OCI-LY1 (cell line): ENCODE measurements around the gene OR4D11.

Experiments
- H2AFZ ChIP-seq: fragments of 200-600 bp; sonication (generic), shearing (Covaris generic); 2 replicates; pipeline ENCODE4 v1.6.0; 2014; ENCODE audit warnings: antibody characterized with exemption, mild to moderate bottlenecking, low read length
- H3F3A ChIP-seq: fragments of 200-600 bp; sonication (generic), shearing (Covaris generic); 2 replicates; pipeline ENCODE4 v1.6.0; 2014; ENCODE audit warnings: mild to moderate bottlenecking, antibody characterized with exemption, low read length, moderate library complexity; ENCODE audit not compliant: insufficient read depth
- H3K27ac ChIP-seq: fragments of 200-600 bp; sonication (generic); 2 replicates; pipeline ENCODE4 v1.5.1; 2014; ENCODE audit warnings: low read length, mixed run types, mild to moderate bottlenecking, low read depth; ENCODE audit not compliant: poor library complexity, severe bottlenecking
- H3K27me3 ChIP-seq: fragments of 200-600 bp; sonication (generic); 2 replicates; pipeline ENCODE4 v1.6.0; 2014; ENCODE audit warnings: antibody characterized with exemption, mild to moderate bottlenecking, low read length, moderate library complexity; ENCODE audit not compliant: insufficient read depth
- H3K36me3 ChIP-seq: fragments of 200-600 bp; sonication (generic); 2 replicates; pipeline ENCODE4 v1.6.1; 2014; ENCODE audit warnings: mild to moderate bottlenecking, antibody characterized with exemption, low read length, moderate library complexity, mixed read lengths; ENCODE audit not compliant: insufficient read depth
- H3K4me1 ChIP-seq: fragments of 200-600 bp; sonication (generic); 2 replicates; pipeline ENCODE4 v1.5.1; 2014; ENCODE audit warnings: mild to moderate bottlenecking, low read length, moderate library complexity; ENCODE audit not compliant: insufficient read depth, severe bottlenecking
- H3K4me2 ChIP-seq: fragments of 200-600 bp; sonication (generic), shearing (Covaris generic); 2 replicates; pipeline ENCODE4 v1.6.1; 2014; ENCODE audit warnings: low read length
- H3K4me3 ChIP-seq: fragments of 200-600 bp; sonication (generic); 2 replicates; pipeline ENCODE4 v1.5.1; 2014; ENCODE audit warnings: low read length, low read depth, mild to moderate bottlenecking, mixed read lengths; ENCODE audit not compliant: poor library complexity, severe bottlenecking
- H3K79me2 ChIP-seq: fragments of 200-600 bp; shearing (Covaris generic); 2 replicates; pipeline ENCODE4 v1.6.1; 2016; ENCODE audit warnings: mixed run types, low read length, mixed read lengths; ENCODE audit not compliant: insufficient read depth
- H3K9ac ChIP-seq: fragments of 200-600 bp; sonication (generic), shearing (Covaris generic); 2 replicates; pipeline ENCODE4 v1.6.1; 2014; ENCODE audit warnings: mild to moderate bottlenecking, low read length, mixed read lengths
- H3K9me2 ChIP-seq: fragments of 200-600 bp; sonication (generic), shearing (Covaris generic); 2 replicates; pipeline ENCODE4 v1.6.1; 2014; ENCODE audit warnings: low read depth, mild to moderate bottlenecking, low read length, mixed read lengths
- H3K9me3 ChIP-seq: fragments of 200-600 bp; shearing (Covaris generic); 2 replicates; pipeline ENCODE4 v1.6.1; 2014; ENCODE audit warnings: low read length, mixed read lengths
- H4K20me1 ChIP-seq: fragments of 200-600 bp; sonication (generic), shearing (Covaris generic); 2 replicates; pipeline ENCODE4 v1.6.0; 2016; ENCODE audit warnings: mild to moderate bottlenecking, low read length; ENCODE audit not compliant: insufficient read depth
- EZH2 ChIP-seq: fragments of 200-600 bp; sonication (generic), shearing (Covaris generic); IDR thresholded peaks from 2 replicates; pipeline ENCODE4 v1.8.0; 2017; ENCODE audit warnings: borderline replicate concordance, mixed run types, mild to moderate bottlenecking, antibody characterized with exemption, low read length, moderate library complexity, mixed read lengths
- TF ChIP-seq, protein P1 (sequence below): fragments of 200-600 bp; sonication (generic), shearing (Covaris generic); IDR thresholded peaks from 2 replicates; pipeline ENCODE4 v1.5.1; 2017; ENCODE audit warnings: mild to moderate bottlenecking, antibody characterized with exemption, low read length, moderate library complexity, mixed read lengths

Gene OR4D11

DNA sequence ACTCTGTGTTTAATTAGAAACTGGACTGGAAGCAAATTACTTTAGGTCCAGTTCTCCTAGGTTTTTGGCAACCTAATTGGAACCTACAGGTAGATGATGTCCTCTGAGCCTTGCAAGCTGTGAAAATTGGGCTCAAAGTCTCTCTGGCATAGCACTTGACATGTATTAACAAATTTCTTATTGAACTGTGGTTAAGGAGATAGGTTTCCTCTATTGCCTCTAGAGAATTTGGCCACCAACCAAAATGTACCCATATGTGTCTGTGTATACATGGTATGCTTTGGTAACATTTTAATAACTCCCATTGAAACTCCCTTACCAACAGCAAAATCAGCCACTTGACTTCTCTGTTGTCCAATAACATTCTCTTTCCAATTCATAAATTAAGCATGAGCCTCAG lies 30.4 kb upstream of the OR4D11 start, which contains the start of gene OR4D10:
TSS of gene OR4D10 (plus strand) at position 301 of the 400 bp plus-strand sequence. CDS start 4,115 bp downstream, outside the sequence.
- no peaks in the 10 kb centered on the region for H3K27me3 ChIP-seq

DNA sequence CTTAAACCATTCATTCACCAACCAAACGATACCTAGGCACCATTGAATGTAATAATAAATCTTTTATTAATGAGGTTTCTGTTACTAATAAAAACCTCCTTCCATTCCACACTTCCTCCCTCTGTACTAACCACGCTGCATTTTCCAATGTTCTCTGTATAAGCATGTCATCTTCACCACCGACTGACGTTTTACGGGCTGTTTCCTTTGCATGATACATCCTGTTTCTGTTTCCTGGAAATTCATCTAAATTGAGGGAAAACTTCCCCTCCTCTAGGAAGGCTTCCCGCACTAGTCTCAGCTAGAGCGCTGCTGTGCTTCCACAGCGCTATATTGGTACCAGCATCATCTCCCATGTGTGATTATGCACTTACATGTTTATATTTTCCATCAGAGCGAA lies 28.2 kb upstream of the OR4D11 start:
- Histone ChIP-seq H3K9me2 (no peaks in the 10 kb centered on the region), H3K9me3 (no peaks in the 10 kb centered on the region)
- TF ChIP-seq, protein P1, sequence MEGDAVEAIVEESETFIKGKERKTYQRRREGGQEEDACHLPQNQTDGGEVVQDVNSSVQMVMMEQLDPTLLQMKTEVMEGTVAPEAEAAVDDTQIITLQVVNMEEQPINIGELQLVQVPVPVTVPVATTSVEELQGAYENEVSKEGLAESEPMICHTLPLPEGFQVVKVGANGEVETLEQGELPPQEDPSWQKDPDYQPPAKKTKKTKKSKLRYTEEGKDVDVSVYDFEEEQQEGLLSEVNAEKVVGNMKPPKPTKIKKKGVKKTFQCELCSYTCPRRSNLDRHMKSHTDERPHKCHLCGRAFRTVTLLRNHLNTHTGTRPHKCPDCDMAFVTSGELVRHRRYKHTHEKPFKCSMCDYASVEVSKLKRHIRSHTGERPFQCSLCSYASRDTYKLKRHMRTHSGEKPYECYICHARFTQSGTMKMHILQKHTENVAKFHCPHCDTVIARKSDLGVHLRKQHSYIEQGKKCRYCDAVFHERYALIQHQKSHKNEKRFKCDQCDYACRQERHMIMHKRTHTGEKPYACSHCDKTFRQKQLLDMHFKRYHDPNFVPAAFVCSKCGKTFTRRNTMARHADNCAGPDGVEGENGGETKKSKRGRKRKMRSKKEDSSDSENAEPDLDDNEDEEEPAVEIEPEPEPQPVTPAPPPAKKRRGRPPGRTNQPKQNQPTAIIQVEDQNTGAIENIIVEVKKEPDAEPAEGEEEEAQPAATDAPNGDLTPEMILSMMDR, result no peak
- no peak for TF ChIP-seq EZH2

More for the DNA sequence above, 30.4 kb upstream of the OR4D11 start, which contains the start of gene OR4D10:
- Histone ChIP-seq H4K20me1 (no peaks in the 10 kb centered on the region), H3F3A (no peaks in the 10 kb centered on the region), H3K4me1 (no peaks in the 10 kb centered on the region), H3K79me2 (no peaks in the 10 kb centered on the region), H3K36me3 (no peaks in the 10 kb centered on the region), H3K9me2 (no peaks in the 10 kb centered on the region), H2AFZ (no peak within 1 kb of the TSS), H3K4me2 (no peak within 1 kb of the TSS), H3K9me3 (no peaks in the 10 kb centered on the region), H3K27ac (no peak within 1 kb of the TSS), H3K4me3 (no peak within 1 kb of the TSS), H3K9ac (no peak within 1 kb of the TSS)
- no peak for TF ChIP-seq EZH2
- TF ChIP-seq, protein P1, result no peak

DNA sequence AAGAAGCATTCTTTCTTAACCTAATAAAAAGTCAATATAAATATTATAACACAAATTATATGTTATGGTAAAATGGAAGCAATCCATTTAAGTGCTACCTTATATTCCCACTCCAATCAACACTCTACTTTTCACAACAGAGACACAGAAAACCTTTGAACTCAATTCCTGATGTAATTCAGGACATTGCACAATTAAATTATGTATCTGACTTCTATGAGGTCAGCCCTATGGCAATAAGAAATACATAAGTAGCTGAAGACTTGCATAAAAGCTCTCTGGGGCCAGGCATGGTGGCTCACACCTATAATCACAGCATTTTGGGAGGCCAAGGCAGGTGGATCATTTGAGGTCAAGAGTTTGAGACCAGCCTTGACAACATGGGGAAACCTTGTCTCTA lies 23.5 kb upstream of the OR4D11 start:
- H2AFZ ChIP-seq, result no peak overlapping the region
- no peaks in the 10 kb centered on the region for H3K9me2 ChIP-seq
- H3K36me3 ChIP-seq, result no peaks in the 10 kb centered on the region
- H3F3A ChIP-seq, result no peaks in the 10 kb centered on the region
- H4K20me1 ChIP-seq, result no peaks in the 10 kb centered on the region
- H3K9me3 ChIP-seq, result no peaks in the 10 kb centered on the region
- no peaks in the 10 kb centered on the region for H3K27me3 ChIP-seq
- no peak overlapping the region for H3K27ac ChIP-seq
- no peak overlapping the region for H3K4me2 ChIP-seq
- no peak overlapping the region for H3K4me3 ChIP-seq
- H3K9ac ChIP-seq, result no peak overlapping the region
- no peaks in the 10 kb centered on the region for H3K4me1 ChIP-seq
- TF ChIP-seq, protein P1, result no peak
- no peak for TF ChIP-seq EZH2
- no peaks in the 10 kb centered on the region for H3K79me2 ChIP-seq

More for the DNA sequence above, 28.2 kb upstream of the OR4D11 start:
- no peak overlapping the region for H3K9ac ChIP-seq
- H2AFZ ChIP-seq, result no peak overlapping the region
- no peaks in the 10 kb centered on the region for H3F3A ChIP-seq
- no peak overlapping the region for H3K4me3 ChIP-seq
- no peaks in the 10 kb centered on the region for H3K36me3 ChIP-seq
- H3K27me3 ChIP-seq, result no peaks in the 10 kb centered on the region
- no peaks in the 10 kb centered on the region for H3K4me1 ChIP-seq
- H4K20me1 ChIP-seq, result no peaks in the 10 kb centered on the region
- no peak overlapping the region for H3K4me2 ChIP-seq
- no peaks in the 10 kb centered on the region for H3K79me2 ChIP-seq
- H3K27ac ChIP-seq, result no peak overlapping the region
